GM18907 (cell line): ENCODE measurements around the gene HECTD1.
"Not testable (repeated sequence)": the region's sequence is repeated elsewhere in the genome, so short reads cannot be mapped to it uniquely, and the experiment has no call there.

Source experiments
- ATAC-seq: cut with Tn5 transposase; IDR thresholded peaks from one replicate; pipeline ENCODE4 v1.9.1; 2021; ENCODE audit warnings: mild to moderate bottlenecking, moderate library complexity; ENCODE audit not compliant: unreplicated experiment

The HECTD1 gene

GRCh38 chr14:31057701-31058364 is 149.8 kb downstream of the HECTD1 start:
- ATAC-seq = no peak

- no peak for ATAC-seq
Observed at GRCh38 chr14:31057035-31057434, 150.6 kb downstream of the HECTD1 start.

GRCh38 chr14:31052905-31053586 is 154.5 kb downstream of the HECTD1 start:
- not testable (repeated sequence) for ATAC-seq

- ATAC-seq = no peak
Observed at GRCh38 chr14:31051511-31051910, 156.1 kb downstream of the HECTD1 start.

GRCh38 chr14:31051023-31051422 is 156.6 kb downstream of the HECTD1 start:
- no peak for ATAC-seq
